Renal pelvis (tissue), 12 donors: ENCODE data around the gene GPN1. TPM values are rescaled to one million over a fixed set of nuclear protein-coding genes. Genes with fewer than 3 reads are reported as not detected.
"Not testable (repeated sequence)": the region's sequence is repeated elsewhere in the genome, so short reads cannot be mapped to it uniquely, and the experiment has no call there.

Source experiments
- DNase-seq: peaks from one replicate; pipeline ENCODE4 v3.0.0-alpha.2; 2013
- long read RNA-seq, 16 experiments: transcript quantifications; one replicate each; lab custom pipeline, GENCODE V29; 2026
- polyA plus RNA-seq, 3 donors: library from polyadenylated mRNA; unstranded; fragments of 120-200 nt; gene quantifications; one replicate each; pipeline ENCODE4 v1.2.1, GENCODE V29; 2013; ENCODE audit not compliant: insufficient read length in 3 of 3

The GPN1 gene
- 10 to 100 TPM; 57.3 to 60.6 (median 57.4) TPM for polyA plus RNA-seq
- long read RNA-seq, donor 1, transcript GPN1-212 (14 exons, 1,832 nt) = major isoform, 22 of 73 reads
- long read RNA-seq, donor 1, partial matches to known transcripts = 50 of 73 reads
- long read RNA-seq, donor 1, other reads (novel, unspliced or antisense) = 0 of 73 reads
- long read RNA-seq, donor 2, transcript GPN1-212 (14 exons, 1,832 nt) = major isoform, 41 of 47 reads
- long read RNA-seq, donor 2, partial matches to known transcripts = 5 of 47 reads
- long read RNA-seq, donor 2, other reads (novel, unspliced or antisense) = 0 of 47 reads
- long read RNA-seq, donor 3, transcript GPN1-212 (14 exons, 1,832 nt) = major isoform, 14 of 20 reads
- long read RNA-seq, donor 3, partial matches to known transcripts = 5 of 20 reads
- long read RNA-seq, donor 3, other reads (novel, unspliced or antisense) = 0 of 20 reads
- long read RNA-seq, donor 4, transcript GPN1-212 (14 exons, 1,832 nt) = major isoform, 20 of 113 reads
- long read RNA-seq, donor 4, partial matches to known transcripts = 42 of 113 reads
- long read RNA-seq, donor 4, other reads (novel, unspliced or antisense) = 51 of 113 reads
- long read RNA-seq, donor 5, transcript GPN1-212 (14 exons, 1,832 nt) = major isoform, 10 of 10 reads
- long read RNA-seq, donor 5, partial matches to known transcripts = 0 of 10 reads
- long read RNA-seq, donor 5, other reads (novel, unspliced or antisense) = 0 of 10 reads
- long read RNA-seq, donor 6, transcript GPN1-212 (14 exons, 1,832 nt) = major isoform, 24 of 96 reads
- long read RNA-seq, donor 6, partial matches to known transcripts = 31 of 96 reads
- long read RNA-seq, donor 6, other reads (novel, unspliced or antisense) = 41 of 96 reads
- long read RNA-seq, donor 7, transcript GPN1-212 (14 exons, 1,832 nt) = major isoform, 23 of 79 reads
- long read RNA-seq, donor 7, partial matches to known transcripts = 48 of 79 reads
- long read RNA-seq, donor 7, other reads (novel, unspliced or antisense) = 8 of 79 reads
- long read RNA-seq, donor 8, transcript GPN1-212 (14 exons, 1,832 nt) = major isoform, 10 of 28 reads
- long read RNA-seq, donor 8, partial matches to known transcripts = 18 of 28 reads
- long read RNA-seq, donor 8, other reads (novel, unspliced or antisense) = 0 of 28 reads
- long read RNA-seq, donor 9, transcript GPN1-212 (14 exons, 1,832 nt) = major isoform, 24 of 97 reads
- long read RNA-seq, donor 9, partial matches to known transcripts = 61 of 97 reads
- long read RNA-seq, donor 9, other reads (novel, unspliced or antisense) = 12 of 97 reads
- long read RNA-seq, donor 10, transcript GPN1-212 (14 exons, 1,832 nt) = major isoform, 14 of 126 reads
- long read RNA-seq, donor 10, partial matches to known transcripts = 112 of 126 reads
- long read RNA-seq, donor 10, other reads (novel, unspliced or antisense) = 0 of 126 reads
- long read RNA-seq, donor 11, transcript GPN1-212 (14 exons, 1,832 nt) = major isoform, 10 of 15 reads
- long read RNA-seq, donor 11, partial matches to known transcripts = 5 of 15 reads
- long read RNA-seq, donor 11, other reads (novel, unspliced or antisense) = 0 of 15 reads
- long read RNA-seq, donor 12, transcript GPN1-212 (14 exons, 1,832 nt) = major isoform, 28 of 165 reads
- long read RNA-seq, donor 12, partial matches to known transcripts = 136 of 165 reads
- long read RNA-seq, donor 12, other reads (novel, unspliced or antisense) = 0 of 165 reads
- long read RNA-seq, donor 13, transcript GPN1-212 (14 exons, 1,832 nt) = major isoform, 9 of 59 reads
- long read RNA-seq, donor 13, partial matches to known transcripts = 45 of 59 reads
- long read RNA-seq, donor 13, other reads (novel, unspliced or antisense) = 5 of 59 reads
- long read RNA-seq, donor 14 = 0 reads
- long read RNA-seq, donor 15, transcript GPN1-212 (14 exons, 1,832 nt) = major isoform, 35 of 188 reads
- long read RNA-seq, donor 15, partial matches to known transcripts = 133 of 188 reads
- long read RNA-seq, donor 15, other reads (novel, unspliced or antisense) = 19 of 188 reads
- long read RNA-seq, donor 16, transcript GPN1-212 (14 exons, 1,832 nt) = major isoform, 22 of 96 reads
- long read RNA-seq, donor 16, partial matches to known transcripts = 66 of 96 reads
- long read RNA-seq, donor 16, other reads (novel, unspliced or antisense) = 8 of 96 reads

GRCh38 chr2:27628767-27629709 is at the start of gene GPN1, which contains the start of gene CCDC121:
Gene GPN1, plus strand, starts transcription at chr2:27629050. Its CDS starts 9 bp downstream, at chr2:27629059.
Gene CCDC121, minus strand, starts transcription at chr2:27629012. Its CDS starts 1,213 bp downstream, at chr2:27627799.
- peak; percentile 83 for DNase-seq

DNA sequence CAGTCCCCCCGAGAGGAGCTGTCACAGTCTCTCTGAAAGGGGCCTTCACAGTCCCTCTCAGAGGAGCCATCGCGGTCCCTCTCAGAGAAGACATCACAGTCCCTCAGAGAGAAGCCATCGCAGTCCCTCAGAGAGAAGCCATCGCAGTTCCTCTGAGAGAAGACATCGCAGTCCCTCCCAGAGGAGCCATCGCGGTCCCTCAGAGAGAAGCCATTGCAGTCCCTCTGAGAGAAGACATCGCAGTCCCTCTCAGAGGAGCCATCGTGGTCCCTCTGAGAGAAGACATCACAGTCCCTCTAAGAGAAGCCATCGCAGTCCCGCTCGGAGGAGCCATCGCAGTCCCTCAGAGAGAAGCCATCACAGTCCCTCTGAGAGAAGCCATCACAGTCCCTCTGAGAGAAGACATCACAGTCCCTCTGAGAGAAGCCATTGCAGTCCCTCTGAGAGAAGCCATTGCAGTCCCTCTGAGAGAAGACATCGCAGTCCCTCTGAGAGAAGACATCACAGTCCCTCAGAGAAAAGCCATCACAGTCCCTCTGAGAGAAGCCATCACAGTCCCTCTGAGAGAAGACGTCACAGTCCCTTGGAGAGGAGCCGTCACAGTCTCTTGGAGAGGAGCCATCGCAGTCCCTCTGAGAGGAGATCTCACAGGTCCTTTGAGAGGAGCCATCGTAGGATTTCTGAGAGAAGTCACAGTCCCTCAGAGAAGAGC is 47.3 kb upstream of the GPN1 start:
- DNase-seq = no peak

DNA sequence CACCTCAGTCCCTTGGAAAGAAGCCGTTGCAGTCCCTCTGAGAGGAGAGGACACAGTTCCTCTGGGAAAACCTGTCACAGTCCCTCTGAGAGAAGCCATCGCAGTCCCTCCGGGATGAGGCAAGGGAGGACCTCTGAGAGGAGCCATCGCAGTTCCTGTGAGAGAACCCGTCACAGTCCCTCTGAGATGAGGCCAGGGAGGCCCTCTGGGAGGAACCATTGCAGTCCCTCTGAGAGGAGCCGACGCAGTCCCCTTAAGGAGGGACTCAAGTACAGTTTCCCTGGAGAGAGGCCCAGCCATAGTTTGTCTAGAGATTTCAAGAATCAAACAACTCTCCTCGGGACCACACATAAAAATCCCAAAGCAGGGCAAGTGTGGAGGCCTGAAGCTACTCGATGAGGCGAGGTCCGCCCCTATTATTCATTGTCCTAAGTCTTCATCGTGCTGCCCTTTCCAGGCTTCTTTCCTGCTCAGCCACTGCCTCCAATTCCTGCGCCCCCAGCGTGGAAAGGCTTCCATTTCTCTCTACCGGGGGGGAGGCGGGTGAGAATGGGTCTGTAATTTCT is 46.6 kb upstream of the GPN1 start:
- DNase-seq = no peak

DNA sequence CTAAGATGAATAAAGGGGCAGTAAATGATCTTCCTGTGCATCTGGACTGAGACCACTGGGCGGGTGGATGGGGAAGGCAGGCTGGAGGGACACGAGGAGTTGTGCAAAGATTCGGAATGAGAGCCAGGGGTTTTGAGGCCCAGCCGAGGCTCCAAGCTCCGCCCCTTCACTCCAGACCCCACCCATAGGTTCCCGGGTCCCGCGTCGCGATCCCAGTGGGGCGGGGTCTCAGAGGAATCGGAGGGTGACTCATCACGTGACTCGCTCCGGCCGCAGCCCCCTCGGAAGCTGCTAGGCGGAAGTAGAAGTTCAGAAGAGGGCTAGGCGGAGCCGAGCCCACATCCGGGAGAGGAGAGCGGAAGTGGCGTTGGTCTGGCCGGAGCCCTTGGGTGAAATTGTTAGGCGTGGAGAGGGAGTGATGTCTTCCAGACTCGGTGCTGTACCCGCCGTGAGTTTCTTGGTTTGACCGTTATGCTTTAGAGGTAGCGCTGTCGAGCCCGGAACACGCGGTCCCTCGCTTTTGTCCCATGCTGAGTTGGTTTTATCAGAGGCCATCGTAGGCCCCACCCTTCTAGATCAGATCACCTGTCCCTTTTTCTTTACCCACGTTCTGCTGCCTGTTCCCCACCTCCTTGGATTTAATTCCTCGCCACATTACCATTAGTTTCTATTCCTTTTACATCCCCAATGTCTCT is 46.0 kb upstream of the GPN1 start, which contains the start of gene ZNF512:
Gene ZNF512, plus strand, starts transcription at position 348 of the 695 bp plus-strand sequence. Its CDS starts 71 bp downstream, at position 419.
- peak; percentile 93 for DNase-seq

DNA sequence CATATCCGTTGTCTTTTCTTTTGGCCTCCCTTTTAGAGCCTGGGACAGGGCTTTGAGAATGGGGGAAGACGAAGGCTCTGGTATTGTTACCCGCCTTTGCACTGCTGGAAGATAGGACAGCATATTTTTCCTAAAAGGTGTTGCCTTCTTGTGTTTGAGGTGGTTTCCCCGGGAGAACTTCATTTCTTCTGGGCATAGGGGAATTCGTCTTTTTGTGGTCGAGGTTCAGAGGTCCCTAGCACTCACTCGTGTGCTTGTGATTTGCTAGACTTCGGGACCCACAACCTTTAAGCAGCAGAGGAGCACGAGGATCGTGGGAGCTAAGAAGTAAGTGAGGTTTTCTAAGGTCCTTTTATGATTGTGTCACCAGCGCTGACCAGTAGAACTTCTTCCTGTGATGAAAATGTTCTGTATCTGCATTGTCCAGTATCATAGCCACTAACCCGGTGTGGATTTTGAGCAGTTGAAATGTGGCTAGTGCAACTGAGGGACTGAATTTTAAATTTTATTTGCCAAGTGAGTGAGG is 45.4 kb upstream of the GPN1 start:
- no peak for DNase-seq

GRCh38 chr2:27584597-27584996 is 44.3 kb upstream of the GPN1 start:
- DNase-seq = no peak

- DNase-seq = no peak
Measured at GRCh38 chr2:27587025-27587424, 41.8 kb upstream of the GPN1 start.

- no peak for DNase-seq
Measured at GRCh38 chr2:27588308-27588707, 40.5 kb upstream of the GPN1 start.

DNA sequence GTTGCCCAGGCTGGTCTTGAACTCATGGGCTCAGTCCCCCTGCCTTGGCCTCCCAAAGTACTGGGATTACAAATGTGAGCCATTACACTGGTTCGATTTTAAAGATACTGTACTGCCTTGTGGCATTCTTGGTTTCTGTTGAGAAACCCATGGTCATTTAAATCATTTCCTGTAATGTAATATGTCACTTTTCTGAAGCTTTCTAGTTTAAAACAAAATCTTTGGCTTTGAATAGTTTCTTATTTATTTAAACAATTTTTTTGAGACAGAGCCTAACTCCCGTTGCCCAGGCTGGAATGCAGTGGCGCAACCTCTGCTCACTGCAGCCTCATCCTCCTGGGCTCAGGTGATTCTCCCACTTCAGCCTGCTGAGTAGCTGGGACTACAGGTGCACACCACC is 37.1 kb upstream of the GPN1 start:
- DNase-seq = no peak

DNA sequence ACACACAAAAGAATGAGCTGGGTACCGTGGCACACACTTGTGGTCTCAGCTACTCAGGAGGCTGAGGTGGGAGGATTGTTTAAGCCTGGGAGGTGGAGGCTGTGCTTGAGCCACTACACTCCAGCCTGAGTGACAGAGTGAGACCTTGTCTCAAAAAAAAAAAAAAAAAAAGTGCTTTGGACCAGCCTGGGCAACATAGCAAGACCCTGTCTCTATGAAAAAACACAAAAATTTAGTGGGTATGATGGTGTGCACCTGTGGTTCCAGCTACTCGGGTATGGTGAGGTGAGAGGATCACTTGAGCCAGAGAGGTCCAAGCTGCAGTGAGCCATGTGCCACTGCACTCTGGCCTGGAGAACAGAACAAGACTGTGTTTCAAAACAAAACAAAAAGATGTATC is 35.6 kb upstream of the GPN1 start:
- no peak for DNase-seq

- not testable (repeated sequence) for DNase-seq
Measured at GRCh38 chr2:27594020-27594703, 34.7 kb upstream of the GPN1 start.

DNA sequence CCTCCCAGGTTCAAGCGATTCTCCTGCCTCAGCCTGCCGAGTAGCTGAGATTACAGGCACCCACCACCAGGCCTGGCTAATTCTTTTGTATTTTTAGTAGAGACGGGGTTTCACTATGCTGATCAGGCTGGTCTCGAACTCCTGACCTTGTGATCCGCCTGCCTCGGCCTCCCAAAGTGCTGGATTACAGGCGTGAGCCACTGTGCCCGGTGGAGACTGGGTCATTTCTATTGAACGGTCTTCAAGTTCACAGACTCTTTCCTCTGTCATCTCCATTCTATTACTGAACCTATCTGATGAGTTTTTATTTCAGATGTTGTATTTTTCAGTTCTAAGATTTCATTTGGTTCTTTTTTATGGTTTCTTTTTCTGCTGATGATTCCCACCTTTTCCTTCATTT is 33.4 kb upstream of the GPN1 start:
- DNase-seq = not testable (repeated sequence)

DNA sequence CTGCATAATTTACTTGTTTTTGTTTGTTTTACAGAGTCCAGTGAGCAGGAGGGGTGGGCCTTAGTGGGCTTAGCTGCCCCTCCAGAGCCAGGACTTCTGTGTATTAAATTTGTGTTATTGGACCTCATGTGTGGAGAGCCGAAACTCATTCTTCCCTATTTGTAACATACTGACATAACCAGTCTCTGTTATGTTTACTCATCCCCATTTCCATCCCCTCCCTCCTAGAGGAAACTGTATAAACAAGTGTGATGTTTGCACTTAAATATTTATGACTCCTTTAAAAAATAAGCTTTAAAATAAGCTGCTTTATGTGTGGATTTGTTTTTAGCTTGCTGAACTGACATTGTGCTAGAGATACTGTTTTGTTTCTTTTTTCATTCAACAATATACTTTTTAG is 32.2 kb upstream of the GPN1 start:
- no peak for DNase-seq

DNA sequence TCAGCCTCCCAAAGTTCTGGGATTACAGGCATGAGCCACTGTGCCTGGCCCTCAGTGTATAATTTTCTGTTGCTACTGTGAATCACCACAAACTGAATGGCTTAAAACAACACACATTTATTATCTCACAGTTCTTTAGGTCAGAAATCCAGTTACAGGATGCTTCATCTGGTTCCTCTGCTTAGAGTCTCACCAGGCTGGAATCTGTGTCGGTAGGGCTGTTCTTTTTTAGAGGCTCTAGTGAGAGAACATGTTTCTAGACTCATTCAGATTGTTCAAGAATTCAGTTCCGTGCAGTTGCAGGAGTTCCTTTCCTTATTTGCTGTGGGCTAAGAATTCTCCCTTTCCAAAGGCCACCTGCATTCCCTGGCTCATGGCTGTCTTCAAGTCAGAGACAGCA is 22.2 kb upstream of the GPN1 start:
- DNase-seq = no peak

DNA sequence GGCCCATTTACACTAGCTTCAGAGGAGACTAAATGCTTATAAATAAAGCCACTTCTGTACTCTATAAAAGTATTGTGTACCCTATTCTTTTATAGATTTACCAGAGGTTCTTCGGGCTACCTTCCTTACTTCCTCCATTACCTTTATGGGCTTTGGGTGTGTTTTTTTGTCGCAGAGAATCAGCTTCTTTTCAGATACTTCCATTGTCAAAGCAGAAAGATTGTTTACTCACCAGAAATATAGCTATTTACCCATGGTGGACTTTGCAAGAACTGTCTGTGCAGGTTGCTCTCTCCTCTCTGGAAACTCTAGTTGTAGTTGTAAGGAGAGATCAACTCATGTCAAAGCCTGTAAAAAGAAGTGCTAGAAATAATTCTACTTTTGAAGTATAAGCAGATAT is 14.9 kb upstream of the GPN1 start:
- no peak for DNase-seq

DNA sequence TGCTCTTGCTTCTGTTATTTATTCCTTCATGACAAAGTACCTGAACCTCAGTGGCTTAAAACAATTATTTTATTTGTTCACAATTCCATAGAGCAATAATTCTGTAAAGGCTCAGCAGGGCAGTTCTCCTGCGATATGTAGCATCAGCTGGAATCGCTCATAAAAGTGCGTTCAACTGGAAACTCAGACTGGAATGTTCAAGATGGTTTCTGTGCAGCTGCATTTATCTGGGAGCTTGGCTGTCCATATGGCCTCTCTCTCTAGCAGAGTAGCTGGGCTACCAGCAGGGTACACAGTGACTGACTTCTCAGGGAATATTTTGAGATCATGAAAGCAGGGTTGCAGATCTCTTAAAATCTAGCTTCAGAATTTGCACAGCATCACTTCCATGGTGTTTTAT is 13.5 kb upstream of the GPN1 start:
- DNase-seq = no peak
